Testis (tissue), 2 donors: ENCODE results near the gene ZNF600.
"Not testable (repeated sequence)": the region's sequence is repeated elsewhere in the genome, so short reads cannot be mapped to it uniquely, and the experiment has no call there.

ENCODE experiments used
- CTCF ChIP-seq, 3 experiments: fragments of 450-650 bp in 2 of 3; fragments of 200-600 bp in 1 of 3; sonication (generic) in 1 of 3; IDR thresholded peaks; one replicate each; pipeline ENCODE4 v1.5.1; 2016 to 2019; ENCODE audit warnings: antibody characterized with exemption in 3 of 3, mild to moderate bottlenecking in 2 of 3, moderate library complexity in 1 of 3
- POLR2A ChIP-seq: fragments of 450-650 bp; IDR thresholded peaks from one replicate; pipeline ENCODE4 v1.6.1; 2017; ENCODE audit warnings: antibody characterized with exemption, mild to moderate bottlenecking, moderate library complexity

GRCh38 chr19:52741371-52741770 lies 45.2 kb downstream of the ZNF600 start:
- TF ChIP-seq CTCF (IDR thresholded peaks at IDR 0.05); POLR2A: not testable (repeated sequence)
